Gastroesophageal sphincter (tissue), 3 donors: Measurements from ENCODE around the gene ASAP2.

Experiments used
- CTCF ChIP-seq, 4 experiments: fragments of 200-600 bp in 2 of 4; fragments of 450-650 bp in 2 of 4; sonication (generic) in 1 of 4; IDR thresholded peaks; one replicate each; pipeline ENCODE4 v1.5.1; 2017 to 2019; ENCODE audit warnings: antibody characterized with exemption in 4 of 4, mild to moderate bottlenecking in 2 of 4, moderate library complexity in 2 of 4
- EP300 ChIP-seq: sonication (generic); formaldehyde crosslinking; IDR thresholded peaks from one replicate; pipeline ENCODE4 v1.6.1; 2017; ENCODE audit warnings: antibody characterized with exemption, mild to moderate bottlenecking
- POLR2A ChIP-seq, 2 donors: fragments of 450-650 bp; IDR thresholded peaks; one replicate each; pipeline ENCODE4 v1.6.1; 2017; ENCODE audit warnings: antibody characterized with exemption in 2 of 2, mild to moderate bottlenecking in 2 of 2, moderate library complexity in 1 of 2
- POLR2AphosphoS5 ChIP-seq: sonication (generic); formaldehyde crosslinking; IDR thresholded peaks from one replicate; pipeline ENCODE4 v1.6.1; 2017; ENCODE audit warnings: antibody characterized with exemption

GRCh38 chr2:9262671-9263171, 56.1 kb downstream of the ASAP2 start:
- TF ChIP-seq CTCF (IDR thresholded peaks at IDR 0.05) (no peak), EP300 (no peak), POLR2AphosphoS5 (no peak), POLR2A (IDR thresholded peaks at IDR 0.05) (no peak)
